ENCODE measurements around the gene ATP5PB.

Gene ATP5PB, protein sequence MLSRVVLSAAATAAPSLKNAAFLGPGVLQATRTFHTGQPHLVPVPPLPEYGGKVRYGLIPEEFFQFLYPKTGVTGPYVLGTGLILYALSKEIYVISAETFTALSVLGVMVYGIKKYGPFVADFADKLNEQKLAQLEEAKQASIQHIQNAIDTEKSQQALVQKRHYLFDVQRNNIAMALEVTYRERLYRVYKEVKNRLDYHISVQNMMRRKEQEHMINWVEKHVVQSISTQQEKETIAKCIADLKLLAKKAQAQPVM

DNA sequence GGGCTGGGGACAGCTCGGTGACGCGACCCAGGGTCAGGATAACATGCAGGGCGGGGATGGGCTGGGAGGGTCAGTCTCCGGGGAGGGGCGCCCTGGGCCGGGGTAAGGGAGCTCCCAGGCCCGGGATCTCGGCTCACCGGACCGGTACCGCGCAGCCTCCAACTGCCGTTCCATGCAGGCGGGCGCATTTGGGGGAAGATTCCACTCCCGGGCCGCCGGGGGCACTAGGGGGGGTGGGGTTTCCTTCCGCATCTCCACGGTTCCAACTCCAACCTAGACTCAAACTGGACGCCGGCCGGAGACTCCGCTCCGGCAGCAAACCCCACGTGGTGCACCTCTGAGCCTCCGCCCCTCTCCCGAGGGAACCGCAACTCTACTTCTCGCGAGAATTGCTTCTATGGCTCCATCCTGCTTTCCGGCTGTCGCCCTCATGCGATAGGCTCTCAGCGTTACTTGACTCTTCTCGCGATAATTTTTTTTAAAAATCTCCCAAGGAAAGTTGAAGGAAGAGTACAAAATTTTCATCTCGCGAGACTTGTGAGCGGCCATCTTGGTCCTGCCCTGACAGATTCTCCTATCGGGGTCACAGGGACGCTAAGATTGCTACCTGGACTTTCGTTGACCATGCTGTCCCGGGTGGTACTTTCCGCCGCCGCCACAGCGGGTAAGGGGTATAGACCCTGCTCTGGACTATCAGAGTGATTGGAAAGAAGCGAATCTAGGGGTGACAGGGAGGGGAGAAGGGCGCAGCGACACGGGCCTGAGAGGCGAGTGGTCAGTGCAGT, at the start of gene ATP5PB, which contains the start of gene WDR77:
TSS of gene ATP5PB (plus strand) at position 547 of the 785 bp plus-strand sequence. CDS start at position 625, 78 bp downstream.
TSS of gene WDR77 (minus strand) at position 339 of the 785 bp plus-strand sequence. CDS start at position 252, 87 bp downstream.
- peak; percentile 96 to 98 for DNase-seq

DNA sequence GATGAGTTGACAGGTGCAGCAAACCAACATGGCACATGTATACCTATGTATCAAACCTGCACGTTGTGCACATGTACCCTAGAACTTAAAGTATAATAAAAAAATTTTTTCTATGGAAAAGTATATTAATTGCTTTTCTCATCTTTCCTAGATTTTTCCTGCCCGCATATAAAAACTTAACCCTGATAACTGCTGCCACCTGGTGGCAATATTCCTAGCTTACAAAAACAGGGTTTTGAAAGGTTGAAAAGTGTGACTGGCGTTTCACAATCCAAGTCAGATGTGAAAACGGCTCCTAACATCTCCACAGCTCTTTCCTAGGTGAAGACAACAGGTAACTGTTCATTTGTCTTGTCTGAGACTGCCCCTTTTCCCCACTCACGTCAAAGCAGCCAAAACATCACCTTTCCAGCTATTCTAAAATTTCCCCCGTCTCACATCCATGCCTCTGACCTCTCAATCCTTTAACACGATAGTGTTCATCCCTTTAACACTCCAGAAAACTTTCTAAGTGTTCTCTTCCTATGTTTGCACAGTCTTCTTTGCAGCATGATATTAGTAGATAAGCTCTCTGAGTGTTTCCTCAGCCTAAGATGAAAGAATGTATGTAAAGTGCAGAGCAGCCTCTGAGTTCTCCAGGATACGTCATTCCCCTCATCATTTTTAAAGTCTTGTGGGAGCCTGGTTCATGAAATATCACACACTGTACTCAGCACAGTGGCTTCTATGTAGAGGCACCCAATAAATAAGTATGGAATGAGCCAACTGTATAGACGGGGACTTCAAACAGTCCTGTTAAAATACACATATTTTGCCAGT, 49.3 kb upstream of the ATP5PB start:
- peak; percentile 13 to 31 for DNase-seq

DNA sequence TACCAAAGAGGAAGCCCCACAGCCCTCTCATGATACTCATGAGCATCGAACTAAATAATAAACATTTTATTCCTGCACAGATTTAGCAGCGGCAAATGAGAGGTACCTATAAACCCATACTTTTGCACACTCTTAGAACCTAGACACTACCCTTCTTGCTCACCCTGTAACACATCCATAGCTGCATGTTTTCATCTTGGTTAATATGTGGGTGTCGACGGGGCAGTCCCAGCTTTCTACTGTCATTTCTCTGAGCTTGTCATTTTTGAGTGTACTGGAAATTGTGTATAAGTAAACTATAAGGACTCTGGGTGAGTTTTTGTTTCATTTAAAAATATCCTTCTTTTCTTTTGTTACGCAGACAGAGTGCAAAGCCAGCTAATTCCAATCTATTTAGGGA, 47.2 kb upstream of the ATP5PB start:
- DNase-seq: no peak

DNA sequence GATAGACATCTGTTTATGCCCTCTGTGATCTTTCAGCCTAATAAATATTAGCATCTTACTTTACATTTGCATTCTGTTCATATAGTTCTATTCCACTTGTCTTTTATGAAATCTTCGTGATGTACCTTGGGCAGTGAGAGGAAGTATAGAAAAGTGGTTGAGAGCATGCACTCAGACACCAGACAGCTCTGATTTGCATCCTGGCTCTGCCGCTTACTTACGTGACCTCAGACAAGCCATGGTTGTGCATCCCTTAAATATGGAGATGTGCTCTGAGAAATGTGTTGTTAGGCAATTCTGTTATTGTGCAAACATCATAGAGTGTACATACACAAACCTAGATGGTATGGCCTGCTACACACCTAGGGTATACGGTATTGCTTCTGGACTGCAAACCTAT, 44.7 kb upstream of the ATP5PB start:
- no peak for DNase-seq

DNA sequence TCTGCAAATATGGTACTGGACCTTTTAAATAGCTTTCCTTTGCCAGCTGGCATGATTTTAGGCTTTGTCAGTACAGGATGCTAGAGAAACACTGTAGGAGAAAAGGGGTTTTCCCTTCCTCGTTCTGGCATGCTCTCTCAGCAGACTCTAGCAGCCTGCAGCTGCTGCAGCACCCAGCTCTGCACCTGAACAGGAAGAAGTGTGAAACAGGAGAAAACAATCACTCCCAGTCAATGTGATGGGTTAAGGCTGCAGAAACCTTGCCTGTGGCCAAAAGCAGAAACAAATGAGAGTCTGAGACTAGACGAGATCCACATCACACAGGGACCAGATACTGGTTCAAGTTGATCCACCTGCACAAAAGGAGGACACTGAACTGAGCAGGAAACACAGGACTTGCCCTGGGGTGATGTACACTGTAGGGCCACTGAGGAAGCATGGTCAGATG, 42.9 kb upstream of the ATP5PB start:
- peak; percentile 26 to 51 for DNase-seq

DNA sequence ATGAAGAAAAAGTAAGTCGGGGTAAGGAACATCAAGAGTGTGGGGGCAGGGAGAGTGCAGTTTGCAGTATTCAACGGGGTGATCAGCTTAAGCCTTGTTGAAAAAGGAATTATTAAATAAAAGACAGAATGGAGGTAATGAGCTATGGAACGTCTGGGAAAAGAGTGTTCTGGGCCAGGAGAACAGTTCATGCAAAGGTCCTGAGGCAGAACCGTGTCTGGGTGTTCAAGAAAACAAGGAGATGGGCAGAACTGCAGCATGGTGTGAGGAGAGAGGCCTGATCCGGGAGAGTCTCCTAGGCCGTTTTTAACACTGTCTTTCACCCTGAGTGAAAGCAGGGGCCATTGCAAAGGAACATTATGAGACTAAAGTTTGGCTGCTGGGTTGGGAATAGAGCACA, 42.0 kb upstream of the ATP5PB start:
- DNase-seq: no peak

DNA sequence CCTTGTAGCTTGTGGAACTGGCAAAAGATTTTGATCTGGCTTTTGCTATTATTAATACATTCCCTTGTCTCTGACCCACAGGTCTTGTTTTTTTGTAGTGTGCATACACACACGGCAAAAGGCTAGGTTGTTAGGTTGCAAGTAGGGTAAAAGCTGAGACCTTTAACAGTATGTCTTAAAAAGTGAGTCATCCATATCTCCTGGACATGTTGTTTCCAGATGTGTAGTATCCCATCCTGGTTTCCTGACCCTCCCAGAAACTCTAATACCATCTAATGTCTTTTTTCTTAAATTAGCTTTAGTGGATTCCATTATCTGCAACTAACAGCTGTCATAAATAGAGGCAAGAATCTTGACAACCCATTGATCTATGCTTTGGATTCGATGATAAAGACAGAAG, 36.4 kb upstream of the ATP5PB start:
- DNase-seq: no peak

DNA sequence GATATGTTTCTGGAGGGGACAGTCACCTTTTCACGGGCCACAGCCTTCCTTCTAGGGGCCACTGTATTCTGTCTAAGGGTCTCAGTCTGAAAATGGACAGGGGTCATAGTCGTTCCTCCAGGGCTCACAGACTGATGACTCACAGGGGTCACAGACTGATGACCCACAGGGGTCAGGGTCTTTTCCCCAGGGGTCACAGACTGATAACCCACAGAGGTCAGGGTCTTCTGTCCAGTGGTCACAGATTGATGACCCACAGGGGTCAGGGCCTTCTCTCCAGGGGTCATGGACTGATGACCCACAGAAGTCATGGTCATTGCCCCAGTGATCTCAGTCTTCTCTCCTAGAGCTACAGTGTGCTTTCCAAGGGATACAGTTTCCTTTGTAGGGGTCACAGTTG, 34.5 kb upstream of the ATP5PB start:
- no peak for DNase-seq

DNA sequence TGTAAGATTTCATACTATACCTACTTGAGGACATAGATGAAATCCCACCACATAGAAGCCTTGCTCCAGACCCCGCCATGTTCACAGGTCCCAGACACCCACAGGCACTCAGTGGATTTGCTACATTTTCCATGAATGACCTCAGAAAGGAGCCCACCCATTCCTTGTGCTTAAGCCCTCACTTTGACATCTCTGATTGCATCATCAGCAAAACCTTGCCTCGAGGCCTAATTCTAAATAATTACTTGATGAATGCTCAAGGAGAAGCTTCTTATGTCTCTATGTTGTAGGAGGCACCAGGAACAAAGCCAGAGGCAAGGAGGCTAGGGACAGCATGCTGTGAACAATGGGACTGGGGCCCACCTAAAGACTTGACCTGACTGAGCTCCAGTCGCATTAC, 33.8 kb upstream of the ATP5PB start:
- no peak for DNase-seq

DNA sequence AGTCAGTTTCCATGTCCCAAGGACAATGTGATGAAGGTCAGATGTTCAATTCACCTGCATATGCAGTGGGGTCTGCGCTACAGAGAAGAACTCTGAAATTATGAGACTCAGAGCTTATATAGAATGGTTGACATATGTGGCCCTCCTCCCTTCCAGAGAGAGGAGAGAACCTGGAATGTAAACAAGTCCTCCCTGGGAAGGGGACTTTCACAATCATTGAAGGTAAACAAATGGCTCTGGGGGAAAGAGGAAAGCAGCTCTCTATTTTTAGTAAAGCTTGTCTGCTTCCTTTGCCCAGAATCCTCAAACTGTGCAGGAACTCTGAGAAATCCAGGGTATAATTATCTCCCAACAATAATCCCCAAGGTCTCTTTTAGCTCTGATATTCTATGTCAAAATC, 31.5 kb upstream of the ATP5PB start:
- DNase-seq: no peak

DNA sequence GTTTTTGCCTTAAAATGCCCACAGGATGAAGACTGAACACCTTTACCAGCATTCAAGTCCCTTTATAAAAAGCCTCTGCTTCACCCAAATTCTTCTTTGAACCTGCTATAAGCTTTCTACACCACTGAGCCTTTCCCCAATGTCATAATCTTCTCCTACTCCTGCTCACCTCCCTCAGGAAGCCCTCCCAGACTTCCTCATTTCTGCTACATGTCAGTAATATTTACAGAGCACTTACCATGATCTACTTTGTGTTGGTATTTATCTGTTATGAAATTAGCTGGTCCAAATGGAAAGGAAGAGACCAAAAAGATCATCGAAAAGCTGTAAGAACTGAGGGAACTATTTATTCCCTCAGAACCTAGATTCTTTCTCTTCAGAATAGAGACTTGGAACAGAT, 30.2 kb upstream of the ATP5PB start:
- no peak for DNase-seq

DNA sequence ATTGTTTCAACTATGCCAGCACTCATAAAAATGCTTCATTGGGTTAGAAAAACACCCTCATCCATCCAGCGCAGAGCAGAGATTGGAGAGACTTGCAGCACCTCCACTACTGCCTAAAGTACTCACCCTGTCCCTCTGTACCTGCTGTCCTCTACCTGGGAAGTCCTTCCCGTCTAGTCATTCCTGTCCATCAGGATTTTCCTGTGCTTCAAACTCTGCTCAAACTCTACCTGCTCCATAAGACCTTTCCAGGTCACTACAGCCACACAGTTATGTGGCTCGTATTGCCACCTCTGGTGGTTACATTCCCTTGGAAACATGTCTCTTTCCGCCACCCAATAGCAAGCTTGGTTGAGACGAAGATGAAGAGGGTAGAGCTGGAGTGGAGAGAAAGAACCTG, 28.9 kb upstream of the ATP5PB start:
- no peak for DNase-seq

DNA sequence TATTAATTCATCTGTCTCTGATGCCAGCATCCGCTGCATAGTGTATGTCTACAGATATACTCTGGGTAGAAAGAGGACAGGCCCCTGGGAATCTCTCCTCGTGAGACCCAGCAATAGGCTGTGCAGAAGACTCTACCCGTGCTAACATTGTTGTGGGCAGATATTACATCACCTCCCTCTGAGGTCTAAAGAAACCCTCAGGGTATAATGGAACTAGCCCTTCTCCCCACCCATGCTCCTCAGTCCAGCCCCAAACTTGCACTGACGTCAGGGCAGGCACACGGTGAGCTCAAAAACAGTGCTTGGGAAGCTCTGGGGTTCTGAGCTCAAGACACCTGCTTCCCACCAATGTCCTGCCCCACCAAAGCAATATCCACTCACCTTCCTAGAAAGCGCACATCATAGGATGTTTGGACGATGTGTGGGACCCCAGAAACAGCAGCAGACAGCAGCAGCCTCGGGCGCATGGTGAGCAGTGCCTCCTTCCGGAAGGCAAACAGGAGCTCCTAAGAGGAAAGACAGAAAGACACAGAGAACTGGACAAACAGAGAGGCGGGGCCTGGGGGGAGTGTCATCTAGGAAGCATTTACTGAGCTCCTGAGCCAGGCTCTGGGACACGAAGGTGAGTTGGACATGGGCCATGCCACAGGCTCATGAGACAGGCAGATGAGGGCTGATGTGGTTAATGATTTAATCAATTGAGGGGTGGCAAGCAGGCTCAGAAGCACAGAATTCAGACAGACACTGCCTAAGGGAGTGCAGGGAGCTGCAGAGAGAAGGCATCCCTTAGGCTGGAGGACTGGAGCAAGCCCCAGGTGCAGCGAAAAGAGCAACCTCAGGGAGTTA, 26.5 kb upstream of the ATP5PB start:
- DNase-seq: peak; percentile 4 to 58

DNA sequence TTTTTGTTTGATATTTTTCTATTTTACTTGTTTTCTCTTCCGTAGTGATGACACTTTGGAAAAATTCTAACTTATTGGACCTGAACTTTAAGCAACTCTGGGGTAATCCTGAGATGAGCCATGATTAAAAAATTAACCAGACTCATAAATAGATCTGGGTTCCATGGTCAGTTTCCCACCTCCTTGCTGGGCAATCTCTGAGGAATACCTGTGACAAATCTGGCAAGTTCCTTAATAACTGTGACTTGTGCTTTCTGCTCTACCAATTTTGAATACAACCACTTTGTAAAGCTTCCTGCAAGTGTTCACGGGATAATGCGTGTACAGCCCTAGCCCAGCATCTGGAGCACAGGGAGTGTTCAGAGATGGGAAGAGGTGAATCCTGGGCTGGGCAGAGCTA, 25.0 kb upstream of the ATP5PB start:
- DNase-seq: no peak

DNA sequence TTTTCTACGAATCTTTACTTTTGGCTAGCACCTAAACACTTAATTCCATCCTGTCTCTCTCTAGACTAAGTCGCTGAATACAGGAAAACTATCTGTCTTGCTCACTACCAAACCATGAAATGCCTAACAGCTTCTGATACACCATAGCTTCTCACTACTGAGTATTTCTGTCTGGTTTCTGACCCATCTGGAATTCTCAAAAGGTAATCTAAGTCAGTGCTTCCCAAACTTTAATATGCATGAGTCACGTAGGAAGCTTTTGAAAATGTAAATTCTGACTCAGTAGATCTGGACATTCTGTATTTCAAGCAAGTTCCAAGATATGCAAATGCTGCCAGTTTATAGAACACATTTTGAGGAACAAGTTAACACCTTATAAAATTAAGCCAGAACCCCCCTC, 12.5 kb upstream of the ATP5PB start:
- no peak for DNase-seq

DNA sequence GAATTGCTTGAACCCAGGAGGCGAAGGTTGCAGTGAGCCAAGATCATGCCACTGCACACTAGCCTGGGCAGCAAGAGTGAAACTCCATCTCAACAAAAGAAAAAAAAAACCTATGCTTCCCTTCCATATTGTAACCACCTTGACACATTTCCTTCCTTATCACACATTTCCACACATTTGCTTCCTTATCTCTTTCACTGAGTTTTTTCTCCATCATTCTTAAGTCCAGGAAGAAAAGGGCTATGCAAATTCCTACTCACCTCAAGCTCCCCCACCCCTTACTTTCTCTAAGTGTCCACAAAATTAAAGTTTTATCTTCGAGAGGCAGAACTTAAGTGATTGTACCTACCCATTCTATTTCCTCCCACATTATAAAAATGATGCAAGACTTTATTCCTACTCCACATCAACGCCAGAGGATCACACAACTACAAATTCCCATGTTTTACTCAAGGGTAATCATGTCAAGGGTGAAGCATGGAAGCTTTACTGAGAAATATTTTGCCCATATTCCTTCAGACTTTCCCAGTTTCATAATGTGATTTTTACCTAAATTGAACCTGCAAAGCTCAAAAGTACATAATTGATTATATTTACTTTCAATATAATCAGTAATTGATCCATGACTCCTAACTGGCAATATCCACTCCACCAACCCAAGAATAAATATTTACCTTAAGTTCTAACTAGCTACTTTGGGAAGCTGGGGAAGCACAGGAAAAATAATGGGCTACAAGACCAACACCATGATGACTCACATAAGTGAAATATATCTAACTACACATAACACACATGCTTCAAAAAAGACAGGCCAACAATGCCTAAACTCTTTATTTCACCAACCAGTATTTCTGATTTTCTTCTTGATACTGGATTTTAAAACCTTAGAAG, 9.6 kb upstream of the ATP5PB start:
- no peak for DNase-seq

DNA sequence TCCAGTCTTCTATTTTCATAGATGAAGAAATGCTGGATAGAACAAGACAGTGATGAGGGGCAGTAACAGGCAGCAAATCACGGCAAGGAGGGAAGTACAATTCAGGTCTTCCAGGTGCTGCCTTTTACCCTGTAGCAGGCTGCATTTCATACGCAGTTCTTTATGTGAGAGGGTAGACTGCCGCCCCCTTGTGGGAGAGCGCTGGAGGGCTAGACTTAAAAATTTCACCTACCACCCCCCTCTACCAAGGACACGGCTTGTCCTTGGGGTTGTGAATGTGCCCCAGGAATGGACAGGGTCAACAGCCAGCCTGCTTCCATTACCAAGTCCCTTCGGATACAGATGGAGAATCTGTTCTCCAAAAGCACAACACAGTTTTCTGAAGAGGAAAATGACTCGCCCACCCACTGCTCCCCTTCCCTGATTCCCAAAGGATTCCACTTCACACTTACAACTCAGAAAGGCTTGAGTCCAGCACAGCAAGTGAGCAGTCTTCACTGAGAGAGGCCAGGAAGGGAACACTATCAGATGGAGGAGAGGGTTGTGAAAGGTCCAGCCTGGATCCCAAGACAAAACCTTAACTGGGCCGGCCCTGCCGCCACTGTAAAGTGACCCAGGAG, 7.6 kb upstream of the ATP5PB start:
- peak; percentile 35 to 39 for DNase-seq

DNA sequence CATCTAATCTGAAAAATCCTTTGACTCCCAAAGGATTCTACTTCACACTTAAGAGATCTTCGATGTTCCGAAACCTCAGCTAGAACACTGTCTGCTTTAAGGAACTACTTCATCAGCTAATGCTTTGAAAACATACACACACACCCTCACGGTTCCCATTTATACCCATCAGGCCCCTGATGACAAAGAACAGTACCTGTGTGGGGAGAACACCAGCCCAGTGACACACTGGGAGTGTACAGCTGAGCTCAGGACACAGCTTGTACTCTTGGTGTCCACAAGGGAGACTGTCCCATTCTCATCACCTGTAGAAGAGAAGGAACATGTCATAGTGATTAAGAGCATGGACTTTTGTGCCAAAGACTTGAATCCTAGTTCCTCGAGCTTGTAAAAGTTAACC, 6.8 kb upstream of the ATP5PB start:
- DNase-seq: no peak

DNA sequence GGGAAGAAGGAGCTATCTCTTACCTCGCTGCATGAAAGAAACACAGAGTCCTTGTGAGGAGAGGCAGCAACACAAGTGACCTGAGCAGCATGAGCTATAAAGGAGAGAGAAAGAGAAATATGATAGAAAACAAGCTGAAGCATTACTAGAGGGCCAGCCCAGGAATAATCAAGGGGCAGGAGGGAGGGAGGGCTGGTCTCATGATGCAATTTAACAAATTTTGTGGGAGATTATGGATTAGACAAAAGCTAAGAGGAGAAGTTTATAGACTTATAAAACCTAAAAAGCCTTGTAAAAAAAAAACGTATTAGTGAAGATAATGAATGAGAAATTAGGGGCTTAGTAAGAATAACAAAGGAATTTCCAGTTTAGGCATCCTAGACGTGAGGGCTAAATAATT, 5.2 kb upstream of the ATP5PB start:
- no peak for DNase-seq

DNA sequence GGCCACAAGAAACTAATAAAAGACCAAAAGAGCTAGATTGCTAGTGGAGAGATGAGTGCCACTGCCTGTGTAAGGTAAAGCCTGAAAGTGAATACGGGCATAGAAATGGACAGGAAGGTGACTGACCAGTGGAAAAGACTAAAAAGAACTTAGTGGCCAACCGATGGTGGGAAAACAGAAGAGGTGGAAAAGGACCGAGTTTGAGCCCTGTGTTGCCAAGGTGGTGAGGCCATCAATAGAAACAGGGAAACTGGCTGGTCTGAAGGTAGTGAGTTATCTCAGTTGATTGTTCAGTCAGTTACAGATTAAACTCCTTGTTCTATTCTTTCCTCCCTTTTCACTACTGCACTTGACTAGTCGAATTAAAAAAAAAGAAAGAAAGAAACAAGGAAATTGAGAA, 2.7 kb upstream of the ATP5PB start:
- no peak for DNase-seq
